GM12891 (cell line): ENCODE results near the gene MPO.

ENCODE experiments used
- PAX5 ChIP-seq: IDR thresholded peaks from 2 replicates; pipeline ENCODE4 v1.6.1; 2011; ENCODE audit warnings: low read length, moderate library complexity, mild to moderate bottlenecking; ENCODE audit not compliant: insufficient read depth, severe bottlenecking
- POLR2A ChIP-seq: IDR thresholded peaks from 2 replicates; pipeline ENCODE4 v1.6.1; 2011; ENCODE audit warnings: low read depth, low read length, control low read depth
- POLR2AphosphoS5 ChIP-seq: IDR thresholded peaks from 2 replicates; pipeline ENCODE4 v1.6.1; 2011; ENCODE audit warnings: low read depth, low read length, control low read depth
- POU2F2 ChIP-seq: IDR thresholded peaks from 2 replicates; pipeline ENCODE4 v1.6.1; 2011; ENCODE audit warnings: low read depth, mild to moderate bottlenecking, control low read depth, low read length, moderate library complexity
- TAF1 ChIP-seq: IDR thresholded peaks from 2 replicates; pipeline ENCODE4 v1.6.1; 2011; ENCODE audit warnings: low read depth, low read length, control low read depth

DNA sequence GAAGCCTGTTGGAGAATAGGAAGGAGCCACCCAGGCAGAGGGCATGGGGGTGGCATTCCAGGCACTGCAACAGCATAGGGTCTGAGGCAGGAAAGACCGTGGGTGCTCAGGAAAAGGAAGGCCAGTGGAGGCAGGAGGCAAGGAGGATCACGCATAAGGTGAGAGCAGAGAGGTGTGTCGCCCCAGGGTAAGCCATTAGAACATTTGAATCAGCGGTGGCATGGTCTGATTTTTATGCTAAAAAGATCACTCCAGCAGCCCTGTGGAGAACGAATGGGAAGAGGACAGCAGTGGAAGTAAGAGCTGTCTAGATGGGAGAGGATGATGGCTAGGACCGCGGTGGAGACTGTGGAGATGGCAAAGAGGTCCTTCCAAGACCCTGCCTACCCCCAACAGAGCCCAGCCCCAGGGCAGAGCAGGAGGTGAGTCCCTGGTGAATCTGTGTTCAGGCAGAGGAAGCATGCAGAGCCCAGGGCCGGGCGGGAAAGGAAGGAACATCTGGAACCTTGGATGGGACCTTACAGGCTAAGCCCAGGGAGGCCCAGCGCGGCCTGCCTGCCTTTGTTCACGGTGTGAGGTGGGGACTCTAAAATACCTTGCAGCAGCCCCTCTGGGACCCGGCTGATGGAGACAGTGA lies 34.5 kb downstream of the MPO start:
- no peak for TF ChIP-seq POLR2A
- TF ChIP-seq PAX5: no peak
- no peak for TF ChIP-seq POU2F2
- TF ChIP-seq POLR2AphosphoS5: no peak
- TF ChIP-seq TAF1: no peak
